A673 (cell line): Measurements from ENCODE around the gene TSPAN10.

Experiments
- CTCF ChIP-seq: fragments of 300-800, 200-600 bp; sonication (generic); conservative IDR thresholded peaks from 2 replicates; pipeline ENCODE4 v1.5.1; 2017; ENCODE audit warnings: low read depth, mild to moderate bottlenecking, antibody characterized with exemption, low read length, moderate library complexity, mixed read lengths
- EZH2 ChIP-seq: fragments of 200-600 bp; sonication (generic); IDR thresholded peaks from 2 replicates; pipeline ENCODE4 v1.6.1; 2017; ENCODE audit warnings: borderline replicate concordance, low read depth, mild to moderate bottlenecking, mixed read lengths, antibody characterized with exemption, low read length; ENCODE audit not compliant: poor library complexity, severe bottlenecking

GRCh38 chr17:81635973-81636504, 957 bp upstream of the TSPAN10 start:
- no peak for TF ChIP-seq CTCF
- no peak for TF ChIP-seq EZH2
